ENCODE results near the gene TMEM213.

Gene TMEM213

GRCh38 chr7:138873220-138873892, 75.6 kb downstream of the TMEM213 start:
- TF ChIP-seq EZH2phosphoT487 (IDR thresholded peaks at IDR 0.05; ENCODE audit: borderline replicate concordance) (no peak), CTCF (conservative IDR thresholded peaks at IDR 0.05; ENCODE audit: low read length) (no peak)

DNA sequence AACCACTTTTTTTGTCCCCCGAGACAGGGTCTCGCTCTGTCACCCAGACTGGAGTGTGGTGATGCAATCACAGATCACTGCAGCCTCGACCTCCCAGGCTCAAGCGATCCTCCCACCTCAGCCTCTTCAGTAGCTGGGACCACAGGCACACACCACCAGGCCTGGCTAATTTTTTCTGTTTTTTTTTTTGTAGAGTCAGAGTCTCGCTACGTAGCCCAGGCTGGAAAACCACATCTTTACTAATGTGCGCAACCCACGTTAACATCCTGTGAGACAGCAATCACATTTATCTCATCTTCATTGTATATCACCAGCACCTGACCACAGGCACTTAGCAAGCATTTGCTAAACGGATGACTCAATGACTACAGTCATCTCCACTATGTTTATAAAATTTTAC, 78.0 kb downstream of the TMEM213 start:
- no peaks in the 10 kb centered on the region for H3K9me2 ChIP-seq (replicated peaks; ENCODE audit: low read depth, low read length)
- no peaks in the 10 kb centered on the region for H3K27me3 ChIP-seq (ENCODE audit: insufficient read depth, low read length, poor library complexity, severe bottlenecking)
- peaks cover 14% of the 10 kb centered on the region for H3K4me1 ChIP-seq (ENCODE audit: insufficient read depth, low read length, poor library complexity, severe bottlenecking)
- TF ChIP-seq EZH2phosphoT487 (IDR thresholded peaks at IDR 0.05; ENCODE audit: borderline replicate concordance), result no peak
- TF ChIP-seq CTCF (conservative IDR thresholded peaks at IDR 0.05; ENCODE audit: low read length), result no peak
- H3K79me2 ChIP-seq (ENCODE audit: insufficient read depth, low read length), result no peaks in the 10 kb centered on the region
- no peak overlapping the region for H3K4me2 ChIP-seq (ENCODE audit: low read depth, low read length, poor library complexity, severe bottlenecking)
- no peak overlapping the region for H2AFZ ChIP-seq (ENCODE audit: low read length)
- no peak overlapping the region for H3K4me3 ChIP-seq (ENCODE audit: low read length, poor library complexity, severe bottlenecking)
- H3K36me3 ChIP-seq (ENCODE audit: insufficient read depth, low read length), result peaks cover 36% of the 10 kb centered on the region; the same call in 1 of the 2 replicates
- no peak overlapping the region for H3K9ac ChIP-seq (ENCODE audit: low read depth, low read length, poor library complexity, severe bottlenecking)
- H3K9me3 ChIP-seq (ENCODE audit: insufficient read depth, low read depth, low read length), result no peaks in the 10 kb centered on the region
- no peaks in the 10 kb centered on the region; the same call in 1 of the 2 replicates for H3F3A ChIP-seq (ENCODE audit: low read depth)
- H4K20me1 ChIP-seq (ENCODE audit: insufficient read depth, low read length, poor library complexity, severe bottlenecking), result no peaks in the 10 kb centered on the region

More at GRCh38 chr7:138873220-138873892, 75.6 kb downstream of the TMEM213 start:
- Histone ChIP-seq H3K4me3 (ENCODE audit: low read length, poor library complexity, severe bottlenecking) (no peak overlapping the region), H4K20me1 (ENCODE audit: insufficient read depth, low read length, poor library complexity, severe bottlenecking) (no peaks in the 10 kb centered on the region), H3K9me3 (ENCODE audit: insufficient read depth, low read depth, low read length) (no peaks in the 10 kb centered on the region), H3K4me1 (ENCODE audit: insufficient read depth, low read length, poor library complexity, severe bottlenecking) (peaks cover 14% of the 10 kb centered on the region), H3K9ac (ENCODE audit: low read depth, low read length, poor library complexity, severe bottlenecking) (no peak overlapping the region), H3F3A (ENCODE audit: low read depth) (no peaks in the 10 kb centered on the region; the same call in 1 of the 2 replicates), H2AFZ (ENCODE audit: low read length) (no peak overlapping the region), H3K79me2 (ENCODE audit: insufficient read depth, low read length) (no peaks in the 10 kb centered on the region), H3K36me3 (ENCODE audit: insufficient read depth, low read length) (peaks cover 34% of the 10 kb centered on the region; the same call in 1 of the 2 replicates), H3K4me2 (ENCODE audit: low read depth, low read length, poor library complexity, severe bottlenecking) (no peak overlapping the region), H3K27me3 (ENCODE audit: insufficient read depth, low read length, poor library complexity, severe bottlenecking) (no peaks in the 10 kb centered on the region), H3K9me2 (replicated peaks; ENCODE audit: low read depth, low read length) (no peaks in the 10 kb centered on the region)

DNA sequence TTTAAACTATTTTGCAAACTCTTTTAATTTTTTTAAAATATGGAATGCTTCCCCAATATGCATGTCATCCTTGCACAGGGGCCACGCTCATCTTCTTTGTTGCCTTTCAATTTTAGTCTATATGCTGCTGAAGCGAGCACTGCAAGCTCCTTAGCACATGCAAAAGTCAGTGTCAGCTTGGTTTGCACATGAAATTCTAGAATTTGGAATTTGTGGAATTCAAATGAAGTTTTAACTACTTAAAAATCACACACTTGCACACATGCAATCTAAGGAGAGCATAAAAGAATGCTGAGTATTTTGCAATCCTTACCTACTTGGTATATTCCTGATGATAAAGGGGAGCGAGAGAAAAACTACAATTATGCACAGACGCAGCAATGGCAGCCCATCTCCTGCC, 78.5 kb downstream of the TMEM213 start:
- H4K20me1 ChIP-seq (ENCODE audit: insufficient read depth, low read length, poor library complexity, severe bottlenecking), result no peaks in the 10 kb centered on the region
- no peak overlapping the region for H3K4me2 ChIP-seq (ENCODE audit: low read depth, low read length, poor library complexity, severe bottlenecking)
- H3K36me3 ChIP-seq (ENCODE audit: insufficient read depth, low read length), result peaks cover 37% of the 10 kb centered on the region; the same call in 1 of the 2 replicates
- no peaks in the 10 kb centered on the region for H3K9me2 ChIP-seq (replicated peaks; ENCODE audit: low read depth, low read length)
- no peaks in the 10 kb centered on the region; the same call in 1 of the 2 replicates for H3F3A ChIP-seq (ENCODE audit: low read depth)
- no peak overlapping the region for H3K9ac ChIP-seq (ENCODE audit: low read depth, low read length, poor library complexity, severe bottlenecking)
- peaks cover 14% of the 10 kb centered on the region for H3K4me1 ChIP-seq (ENCODE audit: insufficient read depth, low read length, poor library complexity, severe bottlenecking)
- no peaks in the 10 kb centered on the region for H3K79me2 ChIP-seq (ENCODE audit: insufficient read depth, low read length)
- no peaks in the 10 kb centered on the region for H3K27me3 ChIP-seq (ENCODE audit: insufficient read depth, low read length, poor library complexity, severe bottlenecking)
- H3K4me3 ChIP-seq (ENCODE audit: low read length, poor library complexity, severe bottlenecking), result no peak overlapping the region
- no peak overlapping the region for H2AFZ ChIP-seq (ENCODE audit: low read length)
- H3K9me3 ChIP-seq (ENCODE audit: insufficient read depth, low read depth, low read length), result no peaks in the 10 kb centered on the region
- TF ChIP-seq CTCF (conservative IDR thresholded peaks at IDR 0.05; ENCODE audit: low read length), result no peak
- no peak for TF ChIP-seq EZH2phosphoT487 (IDR thresholded peaks at IDR 0.05; ENCODE audit: borderline replicate concordance)
